Raji (cell line): ENCODE results near the gene SNCG.

ENCODE experiments used
- POLR2A ChIP-seq: IDR thresholded peaks from 2 replicates; pipeline ENCODE4 v1.6.1; 2011; ENCODE audit warnings: low read depth, low read length, control low read depth; ENCODE audit not compliant: insufficient read depth

Gene SNCG

GRCh38 chr10:86979296-86979818 lies 21.0 kb downstream of the SNCG start:
- TF ChIP-seq POLR2A = no peak

- TF ChIP-seq POLR2A = no peak
Measured at GRCh38 chr10:86979977-86980448, 21.6 kb downstream of the SNCG start.

GRCh38 chr10:86981716-86982115 lies 23.3 kb downstream of the SNCG start:
- TF ChIP-seq POLR2A = no peak

GRCh38 chr10:86988520-86988919 lies 30.1 kb downstream of the SNCG start:
- no peak for TF ChIP-seq POLR2A

GRCh38 chr10:86992456-86992855 lies 34.1 kb downstream of the SNCG start:
- TF ChIP-seq POLR2A = no peak

- TF ChIP-seq POLR2A = no peak
Measured at GRCh38 chr10:86992929-86993328, 34.5 kb downstream of the SNCG start.

- no peak for TF ChIP-seq POLR2A
Measured at GRCh38 chr10:87000491-87000890, 42.1 kb downstream of the SNCG start.
